ENCODE data around the gene CLSTN1. TPM values are rescaled to one million over a fixed set of nuclear protein-coding genes. Genes with fewer than 3 reads are reported as not detected.
A peak's percentile ranks its signal among the peaks of the same experiment; 100 is the strongest.

Gene CLSTN1
- total and polyA plus RNA-seq, 2 of the 13 experiments (the other 11 are each of a cell fraction or from before 2014, with no cell fraction given), result 19.7 to 29.8 TPM

DNA sequence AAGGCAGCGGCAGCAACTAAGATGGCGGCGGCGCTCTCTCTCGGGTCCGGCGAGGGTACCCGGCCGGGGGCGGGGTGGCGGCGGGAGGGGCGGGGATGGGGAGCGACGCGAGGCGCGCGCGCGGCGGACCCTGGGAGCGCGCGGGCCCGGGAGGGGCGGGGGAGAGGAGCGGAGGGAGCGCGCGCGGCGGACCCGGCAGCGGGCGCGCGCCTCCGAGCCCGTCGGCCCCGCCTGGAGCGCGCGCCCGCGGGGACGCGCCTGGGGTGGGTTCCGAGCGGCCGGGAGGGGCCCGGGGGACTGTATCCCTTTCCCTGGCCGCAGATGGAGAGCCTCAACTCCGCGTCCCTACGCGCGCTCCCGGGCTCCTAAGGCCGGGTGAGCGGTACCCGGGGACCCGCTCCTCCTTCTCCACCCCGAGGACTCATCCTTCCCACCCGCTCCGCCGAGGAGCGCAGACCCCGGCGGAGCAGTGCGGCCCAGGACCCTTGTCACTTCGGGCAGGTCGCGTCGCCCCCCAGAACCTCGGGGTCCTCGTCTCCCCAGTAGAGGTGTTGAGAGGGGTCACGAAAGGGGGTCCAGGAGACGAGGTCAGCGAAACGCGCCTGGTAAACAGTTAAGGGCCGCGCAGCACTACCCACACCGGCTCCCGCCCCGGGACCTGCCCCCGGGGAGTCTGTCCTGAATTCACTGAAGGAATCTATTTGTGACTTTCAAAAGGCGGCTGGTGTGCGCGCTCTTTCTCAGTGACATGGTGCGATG, at the start of gene CLSTN1 (continued):
- TF ChIP-seq, protein P1, sequence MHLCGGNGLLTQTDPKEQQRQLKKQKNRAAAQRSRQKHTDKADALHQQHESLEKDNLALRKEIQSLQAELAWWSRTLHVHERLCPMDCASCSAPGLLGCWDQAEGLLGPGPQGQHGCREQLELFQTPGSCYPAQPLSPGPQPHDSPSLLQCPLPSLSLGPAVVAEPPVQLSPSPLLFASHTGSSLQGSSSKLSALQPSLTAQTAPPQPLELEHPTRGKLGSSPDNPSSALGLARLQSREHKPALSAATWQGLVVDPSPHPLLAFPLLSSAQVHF (CRISPR knock-in tag; IDR thresholded peaks at IDR 0.05), result no peak
- TF ChIP-seq HOXA3 (CRISPR knock-in tag; IDR thresholded peaks at IDR 0.05) (peak; percentile 92), KLF12 (CRISPR knock-in tag; IDR thresholded peaks at IDR 0.05; ENCODE audit: borderline replicate concordance) (0 out of 2 replicates have a peak, but pooled peaks have one; percentile 48), KDM5A (IDR thresholded peaks at IDR 0.05; ENCODE audit: borderline replicate concordance, low read length) (peak; percentile 45; the same call in 1 of the 2 replicates), ARNT2 (CRISPR knock-in tag; IDR thresholded peaks at IDR 0.05; ENCODE audit: low read depth) (no peak; the same call in 1 of the 2 replicates), SOX13 (IDR thresholded peaks at IDR 0.05) (no peak), SOX13 (CRISPR knock-in tag; conservative IDR thresholded peaks at IDR 0.05 in 1 of 2, IDR thresholded peaks at IDR 0.05 in 1 of 2) (0 out of 4 replicates have a peak, but pooled peaks of 1 of the 2 experiments have one; percentile 11), ZC3H13 (CRISPR knock-in tag; IDR thresholded peaks at IDR 0.05) (0 out of 2 replicates have a peak, but pooled peaks have one; percentile 32), RFX3 (CRISPR knock-in tag; IDR thresholded peaks at IDR 0.05) (no peak), BRD4 (CRISPR knock-in tag; IDR thresholded peaks at IDR 0.05) (no peak), IKZF4 (CRISPR knock-in tag; IDR thresholded peaks at IDR 0.05; ENCODE audit: borderline replicate concordance, low read depth, not compliant biosample characterization) (no peak), NCOA5 (CRISPR knock-in tag; IDR thresholded peaks at IDR 0.05) (no peak), EZH2 (conservative IDR thresholded peaks at IDR 0.05; ENCODE audit: low read depth, low read length) (no peak), ZNF207 (IDR thresholded peaks at IDR 0.05; ENCODE audit: borderline replicate concordance) (no peak), ZNF883 (CRISPR knock-in tag; IDR thresholded peaks at IDR 0.05; ENCODE audit: not compliant biosample characterization) (no peak), ZNF33A (CRISPR knock-in tag; IDR thresholded peaks at IDR 0.05; ENCODE audit: borderline replicate concordance) (no peak), YY1 (IDR thresholded peaks at IDR 0.05; ENCODE audit: insufficient read depth, insufficient replicate concordance, low read depth, low read length) (peak; percentile 95), ZNF446 (CRISPR knock-in tag; IDR thresholded peaks at IDR 0.05) (peak; percentile 83), ZBTB7B (CRISPR knock-in tag; IDR thresholded peaks at IDR 0.05) (peak; percentile 50)
- TF ChIP-seq, protein P2, sequence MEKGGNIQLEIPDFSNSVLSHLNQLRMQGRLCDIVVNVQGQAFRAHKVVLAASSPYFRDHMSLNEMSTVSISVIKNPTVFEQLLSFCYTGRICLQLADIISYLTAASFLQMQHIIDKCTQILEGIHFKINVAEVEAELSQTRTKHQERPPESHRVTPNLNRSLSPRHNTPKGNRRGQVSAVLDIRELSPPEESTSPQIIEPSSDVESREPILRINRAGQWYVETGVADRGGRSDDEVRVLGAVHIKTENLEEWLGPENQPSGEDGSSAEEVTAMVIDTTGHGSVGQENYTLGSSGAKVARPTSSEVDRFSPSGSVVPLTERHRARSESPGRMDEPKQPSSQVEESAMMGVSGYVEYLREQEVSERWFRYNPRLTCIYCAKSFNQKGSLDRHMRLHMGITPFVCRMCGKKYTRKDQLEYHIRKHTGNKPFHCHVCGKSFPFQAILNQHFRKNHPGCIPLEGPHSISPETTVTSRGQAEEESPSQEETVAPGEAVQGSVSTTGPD (CRISPR knock-in tag; IDR thresholded peaks at IDR 0.05), result no peak
- TF ChIP-seq, protein P3, sequence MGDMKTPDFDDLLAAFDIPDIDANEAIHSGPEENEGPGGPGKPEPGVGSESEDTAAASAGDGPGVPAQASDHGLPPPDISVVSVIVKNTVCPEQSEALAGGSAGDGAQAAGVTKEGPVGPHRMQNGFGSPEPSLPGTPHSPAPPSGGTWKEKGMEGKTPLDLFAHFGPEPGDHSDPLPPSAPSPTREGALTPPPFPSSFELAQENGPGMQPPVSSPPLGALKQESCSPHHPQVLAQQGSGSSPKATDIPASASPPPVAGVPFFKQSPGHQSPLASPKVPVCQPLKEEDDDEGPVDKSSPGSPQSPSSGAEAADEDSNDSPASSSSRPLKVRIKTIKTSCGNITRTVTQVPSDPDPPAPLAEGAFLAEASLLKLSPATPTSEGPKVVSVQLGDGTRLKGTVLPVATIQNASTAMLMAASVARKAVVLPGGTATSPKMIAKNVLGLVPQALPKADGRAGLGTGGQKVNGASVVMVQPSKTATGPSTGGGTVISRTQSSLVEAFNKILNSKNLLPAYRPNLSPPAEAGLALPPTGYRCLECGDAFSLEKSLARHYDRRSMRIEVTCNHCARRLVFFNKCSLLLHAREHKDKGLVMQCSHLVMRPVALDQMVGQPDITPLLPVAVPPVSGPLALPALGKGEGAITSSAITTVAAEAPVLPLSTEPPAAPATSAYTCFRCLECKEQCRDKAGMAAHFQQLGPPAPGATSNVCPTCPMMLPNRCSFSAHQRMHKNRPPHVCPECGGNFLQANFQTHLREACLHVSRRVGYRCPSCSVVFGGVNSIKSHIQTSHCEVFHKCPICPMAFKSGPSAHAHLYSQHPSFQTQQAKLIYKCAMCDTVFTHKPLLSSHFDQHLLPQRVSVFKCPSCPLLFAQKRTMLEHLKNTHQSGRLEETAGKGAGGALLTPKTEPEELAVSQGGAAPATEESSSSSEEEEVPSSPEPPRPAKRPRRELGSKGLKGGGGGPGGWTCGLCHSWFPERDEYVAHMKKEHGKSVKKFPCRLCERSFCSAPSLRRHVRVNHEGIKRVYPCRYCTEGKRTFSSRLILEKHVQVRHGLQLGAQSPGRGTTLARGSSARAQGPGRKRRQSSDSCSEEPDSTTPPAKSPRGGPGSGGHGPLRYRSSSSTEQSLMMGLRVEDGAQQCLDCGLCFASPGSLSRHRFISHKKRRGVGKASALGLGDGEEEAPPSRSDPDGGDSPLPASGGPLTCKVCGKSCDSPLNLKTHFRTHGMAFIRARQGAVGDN (CRISPR knock-in tag; IDR thresholded peaks at IDR 0.05), result peak; percentile 53; the same call in 1 of the 2 replicates
- TF ChIP-seq, protein P4, sequence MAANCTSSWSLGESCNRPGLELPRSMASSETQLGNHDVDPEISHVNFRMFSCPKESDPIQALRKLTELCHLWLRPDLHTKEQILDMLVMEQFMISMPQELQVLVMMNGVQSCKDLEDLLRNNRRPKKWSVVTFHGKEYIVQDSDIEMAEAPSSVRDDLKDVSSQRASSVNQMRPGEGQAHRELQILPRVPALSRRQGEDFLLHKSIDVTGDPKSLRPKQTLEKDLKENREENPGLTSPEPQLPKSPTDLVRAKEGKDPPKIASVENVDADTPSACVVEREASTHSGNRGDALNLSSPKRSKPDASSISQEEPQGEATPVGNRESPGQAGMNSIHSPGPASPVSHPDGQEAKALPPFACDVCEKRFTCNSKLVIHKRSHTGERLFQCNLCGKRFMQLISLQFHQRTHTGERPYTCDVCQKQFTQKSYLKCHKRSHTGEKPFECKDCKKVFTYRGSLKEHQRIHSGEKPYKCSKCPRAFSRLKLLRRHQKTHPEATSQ (CRISPR knock-in tag; IDR thresholded peaks at IDR 0.05; ENCODE audit: borderline replicate concordance), result no peak

All from HepG2 (cell line).